Central memory CD8-positive, alpha-beta T cell (primary cell): ENCODE data around the gene NOS1.
"Not testable (repeated sequence)": the region's sequence is repeated elsewhere in the genome, so short reads cannot be mapped to it uniquely, and the experiment has no call there.

Source experiments
- ATAC-seq: fragments of 150-1000 bp; cut with Tn5 transposase; replicated peaks from 2 replicates; pipeline ENCODE4 v1.10.0; 2022; ENCODE audit warnings: mild to moderate bottlenecking, moderate FRiP score, moderate number of reproducible peaks; ENCODE audit not compliant: poor library complexity, severe bottlenecking; ENCODE audit errors: extremely low read depth
- DNase-seq, 2 donors: peaks; one replicate each; pipeline ENCODE4 v3.0.0; 2021; ENCODE audit warnings: low spot score in 2 of 2
- H3K27ac Mint-ChIP-seq: one replicate; pipeline ENCODE4 v1.8.0; 2022; ENCODE audit warnings: low read depth, mild to moderate bottlenecking, moderate library complexity, mixed read lengths
- H3K27me3 Mint-ChIP-seq: one replicate; pipeline ENCODE4 v1.8.0; 2022; ENCODE audit warnings: mixed read lengths
- H3K36me3 Mint-ChIP-seq: one replicate; pipeline ENCODE4 v1.8.0; 2022; ENCODE audit warnings: mild to moderate bottlenecking, moderate library complexity, mixed read lengths; ENCODE audit not compliant: insufficient read depth
- H3K4me1 Mint-ChIP-seq: one replicate; pipeline ENCODE4 v1.8.0; 2022; ENCODE audit warnings: mixed read lengths
- H3K4me3 Mint-ChIP-seq: one replicate; pipeline ENCODE4 v1.8.0; 2022; ENCODE audit warnings: mild to moderate bottlenecking, moderate library complexity, mixed read lengths
- H3K9me3 Mint-ChIP-seq: one replicate; pipeline ENCODE4 v1.8.0; 2022; ENCODE audit warnings: mixed read lengths

NOS1 gene

GRCh38 chr12:117188961-117189724, 172.3 kb downstream of the NOS1 start:
- DNase-seq = no peak
- Mint-ChIP-seq H3K9me3 (no peaks in the 10 kb centered on the region), H3K36me3 (peaks cover 37% of the 10 kb centered on the region), H3K27me3 (no peaks in the 10 kb centered on the region), H3K4me3 (peak overlapping the region; percentile 92), H3K4me1 (peaks cover 23% of the 10 kb centered on the region), H3K27ac (peak overlapping the region; percentile 87)
- ATAC-seq = no peak

- Mint-ChIP-seq H3K9me3 (no peaks in the 10 kb centered on the region), H3K4me3 (peak overlapping the region; percentile 92), H3K27me3 (no peaks in the 10 kb centered on the region), H3K4me1 (peaks cover 23% of the 10 kb centered on the region), H3K27ac (peak overlapping the region; percentile 87), H3K36me3 (peaks cover 46% of the 10 kb centered on the region)
- ATAC-seq (no peak), DNase-seq (no peak)
These were observed 173.2 kb downstream of the NOS1 start for GRCh38 chr12:117188121-117188665.

GRCh38 chr12:117187421-117187820, 174.0 kb downstream of the NOS1 start:
- no peaks in the 10 kb centered on the region for H3K27me3 Mint-ChIP-seq
- no peaks in the 10 kb centered on the region for H3K9me3 Mint-ChIP-seq
- DNase-seq = no peak
- peaks cover 23% of the 10 kb centered on the region for H3K4me1 Mint-ChIP-seq
- H3K4me3 Mint-ChIP-seq = no peak overlapping the region
- no peak for ATAC-seq
- peaks cover 52% of the 10 kb centered on the region for H3K36me3 Mint-ChIP-seq
- H3K27ac Mint-ChIP-seq = no peak overlapping the region

- Mint-ChIP-seq H3K27ac (no peak overlapping the region), H3K4me1 (peaks cover 29% of the 10 kb centered on the region), H3K27me3 (no peaks in the 10 kb centered on the region), H3K4me3 (no peak overlapping the region), H3K36me3 (peaks cover 77% of the 10 kb centered on the region), H3K9me3 (no peaks in the 10 kb centered on the region)
- ATAC-seq = no peak
- no peak for DNase-seq
These were observed 178.6 kb downstream of the NOS1 start for GRCh38 chr12:117182866-117183265.

GRCh38 chr12:117181468-117181843, 180.0 kb downstream of the NOS1 start:
- Mint-ChIP-seq H3K36me3 (peaks cover 78% of the 10 kb centered on the region), H3K4me1 (peaks cover 26% of the 10 kb centered on the region)
- not testable (repeated sequence) for H3K9me3 Mint-ChIP-seq, DNase-seq, H3K27me3 Mint-ChIP-seq, H3K4me3 Mint-ChIP-seq, H3K27ac Mint-ChIP-seq, ATAC-seq

GRCh38 chr12:117180758-117181467, 180.5 kb downstream of the NOS1 start:
- no peak overlapping the region for H3K4me3 Mint-ChIP-seq
- peak overlapping the region; percentile 29 for H3K27ac Mint-ChIP-seq
- H3K36me3 Mint-ChIP-seq = peaks cover 78% of the 10 kb centered on the region
- no peaks in the 10 kb centered on the region for H3K9me3 Mint-ChIP-seq
- ATAC-seq = no peak
- no peaks in the 10 kb centered on the region for H3K27me3 Mint-ChIP-seq
- peaks cover 30% of the 10 kb centered on the region for H3K4me1 Mint-ChIP-seq
- DNase-seq = no peak

- Mint-ChIP-seq H3K27ac (no peak overlapping the region), H3K36me3 (peaks cover 80% of the 10 kb centered on the region), H3K4me3 (no peak overlapping the region), H3K27me3 (no peaks in the 10 kb centered on the region), H3K9me3 (no peaks in the 10 kb centered on the region), H3K4me1 (peaks cover 32% of the 10 kb centered on the region)
- ATAC-seq (no peak), DNase-seq (no peak)
These were observed 182.7 kb downstream of the NOS1 start for GRCh38 chr12:117178745-117179144.

- no peaks in the 10 kb centered on the region for H3K9me3 Mint-ChIP-seq
- peaks cover 32% of the 10 kb centered on the region for H3K4me1 Mint-ChIP-seq
- H3K4me3 Mint-ChIP-seq = no peak overlapping the region
- DNase-seq (no peak), ATAC-seq (no peak)
- no peaks in the 10 kb centered on the region for H3K27me3 Mint-ChIP-seq
- peaks cover 80% of the 10 kb centered on the region for H3K36me3 Mint-ChIP-seq
- no peak overlapping the region for H3K27ac Mint-ChIP-seq
These were observed 183.1 kb downstream of the NOS1 start for GRCh38 chr12:117178301-117178700.

- no peak overlapping the region for H3K4me3 Mint-ChIP-seq
- peaks cover 84% of the 10 kb centered on the region for H3K36me3 Mint-ChIP-seq
- ATAC-seq (no peak), DNase-seq (no peak)
- no peaks in the 10 kb centered on the region for H3K27me3 Mint-ChIP-seq
- no peaks in the 10 kb centered on the region for H3K9me3 Mint-ChIP-seq
- no peak overlapping the region for H3K27ac Mint-ChIP-seq
- peaks cover 13% of the 10 kb centered on the region for H3K4me1 Mint-ChIP-seq
These were observed 189.3 kb downstream of the NOS1 start for GRCh38 chr12:117172168-117172567.

GRCh38 chr12:117171499-117172162, 189.8 kb downstream of the NOS1 start:
- peaks cover 84% of the 10 kb centered on the region for H3K36me3 Mint-ChIP-seq
- peaks cover 13% of the 10 kb centered on the region for H3K4me1 Mint-ChIP-seq
- no peak overlapping the region for H3K4me3 Mint-ChIP-seq

GRCh38 chr12:117169548-117169947, 191.9 kb downstream of the NOS1 start:
- H3K4me1 Mint-ChIP-seq = peaks cover 8% of the 10 kb centered on the region
- ATAC-seq = no peak
- no peak overlapping the region for H3K27ac Mint-ChIP-seq
- no peaks in the 10 kb centered on the region for H3K9me3 Mint-ChIP-seq
- no peaks in the 10 kb centered on the region for H3K27me3 Mint-ChIP-seq
- DNase-seq = no peak
- H3K4me3 Mint-ChIP-seq = no peak overlapping the region
- H3K36me3 Mint-ChIP-seq = peaks cover 87% of the 10 kb centered on the region

More at GRCh38 chr12:117171499-117172162, 189.8 kb downstream of the NOS1 start:
- Mint-ChIP-seq H3K9me3 (no peaks in the 10 kb centered on the region), H3K27me3 (no peaks in the 10 kb centered on the region), H3K27ac (no peak overlapping the region)
- no peak for DNase-seq
- ATAC-seq = no peak

- Mint-ChIP-seq H3K9me3 (no peaks in the 10 kb centered on the region), H3K27ac (no peak overlapping the region), H3K4me3 (no peak overlapping the region), H3K27me3 (no peaks in the 10 kb centered on the region), H3K36me3 (peaks cover 86% of the 10 kb centered on the region), H3K4me1 (peaks cover 8% of the 10 kb centered on the region)
- ATAC-seq (no peak), DNase-seq (no peak)
These were observed 192.4 kb downstream of the NOS1 start for GRCh38 chr12:117168976-117169375.
